ENCODE results near the gene RNFT2.

RNFT2 gene

GRCh38 chr12:116879509-116880212 is 141.5 kb downstream of the RNFT2 start:
- DNase-seq (ENCODE audit: low spot score) = no peak

- no peak for DNase-seq (ENCODE audit: low spot score)
Measured at GRCh38 chr12:116880213-116880816, 142.2 kb downstream of the RNFT2 start.

- peak; percentile 47 for DNase-seq (ENCODE audit: low spot score)
Measured at GRCh38 chr12:116880817-116881324, 142.8 kb downstream of the RNFT2 start.

GRCh38 chr12:116881325-116881876 is 143.3 kb downstream of the RNFT2 start, which contains the start of gene HRK:
Gene HRK (minus strand): TSS chr12:116881441. CDS start chr12:116881307, 134 bp downstream.
- peak; percentile 34 for DNase-seq (ENCODE audit: low spot score)

GRCh38 chr12:116881877-116882507 is 143.9 kb downstream of the RNFT2 start:
- no peak for DNase-seq (ENCODE audit: low spot score)

- no peak for DNase-seq (ENCODE audit: low spot score)
Measured at GRCh38 chr12:116882742-116883141, 144.6 kb downstream of the RNFT2 start.

- DNase-seq (ENCODE audit: low spot score) = no peak
Measured at GRCh38 chr12:116884871-116885270, 146.8 kb downstream of the RNFT2 start.

- DNase-seq (ENCODE audit: low spot score) = no peak
Measured at GRCh38 chr12:116885491-116885890, 147.4 kb downstream of the RNFT2 start.

GRCh38 chr12:116887244-116887643 is 149.1 kb downstream of the RNFT2 start:
- no peak for DNase-seq (ENCODE audit: low spot score)

- no peak for DNase-seq (ENCODE audit: low spot score)
Measured at GRCh38 chr12:116887897-116888296, 149.8 kb downstream of the RNFT2 start.

GRCh38 chr12:116890330-116890729 is 152.2 kb downstream of the RNFT2 start:
- no peak for DNase-seq (ENCODE audit: low spot score)

- no peak for DNase-seq (ENCODE audit: low spot score)
Measured at GRCh38 chr12:116891019-116891418, 152.9 kb downstream of the RNFT2 start.

GRCh38 chr12:116892349-116893140 is 154.4 kb downstream of the RNFT2 start:
- peak; percentile 56 for DNase-seq (ENCODE audit: low spot score)

- DNase-seq (ENCODE audit: low spot score) = no peak
Measured at GRCh38 chr12:116894913-116895312, 156.8 kb downstream of the RNFT2 start.

- no peak for DNase-seq (ENCODE audit: low spot score)
Measured at GRCh38 chr12:116896411-116896924, 158.4 kb downstream of the RNFT2 start.

- DNase-seq (ENCODE audit: low spot score) = no peak
Measured at GRCh38 chr12:116897476-116897875, 159.4 kb downstream of the RNFT2 start.

- DNase-seq (ENCODE audit: low spot score) = peak; percentile 32
Measured at GRCh38 chr12:116898669-116899068, 160.6 kb downstream of the RNFT2 start.

- no peak for DNase-seq (ENCODE audit: low spot score)
Measured at GRCh38 chr12:116901612-116902011, 163.5 kb downstream of the RNFT2 start.
